Body of pancreas (tissue), 4 donors: Measurements from ENCODE around the gene GGA2.

ENCODE experiments used
- POLR2A ChIP-seq, 3 donors: fragments of 450-650 bp; IDR thresholded peaks; one replicate each; pipeline ENCODE4 v1.6.1; 2016; ENCODE audit warnings: antibody characterized with exemption in 3 of 3, mild to moderate bottlenecking in 2 of 3
- TF ChIP-seq, protein P1 (sequence below), 7 experiments: fragments of 450-650 bp in 4 of 7; fragments of 200-600 bp in 3 of 7; sonication (generic) in 3 of 7; IDR thresholded peaks; one replicate each; pipeline ENCODE4 v1.5.1; 2016 to 2019; ENCODE audit warnings: antibody characterized with exemption in 7 of 7

DNA sequence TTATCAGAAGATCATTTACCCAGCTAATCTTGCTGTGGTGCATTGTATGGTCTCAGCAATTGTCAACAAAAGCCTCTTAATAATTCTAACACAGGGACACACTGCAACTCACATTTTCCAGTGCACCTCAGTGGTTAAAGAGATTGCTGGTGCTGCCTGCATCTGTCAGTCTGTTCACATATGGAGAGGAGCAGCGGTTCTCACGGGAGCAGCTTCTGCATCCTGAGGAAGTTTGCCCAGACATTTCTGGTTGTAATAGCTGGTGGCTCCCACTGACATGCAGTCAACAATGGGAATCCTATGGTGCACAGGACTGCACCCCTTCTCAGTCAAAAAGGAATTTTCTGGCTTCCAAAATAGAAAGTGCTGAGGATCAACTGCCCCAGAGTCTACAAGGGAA lies 7.8 kb downstream of the GGA2 start:
- TF ChIP-seq, protein P1, sequence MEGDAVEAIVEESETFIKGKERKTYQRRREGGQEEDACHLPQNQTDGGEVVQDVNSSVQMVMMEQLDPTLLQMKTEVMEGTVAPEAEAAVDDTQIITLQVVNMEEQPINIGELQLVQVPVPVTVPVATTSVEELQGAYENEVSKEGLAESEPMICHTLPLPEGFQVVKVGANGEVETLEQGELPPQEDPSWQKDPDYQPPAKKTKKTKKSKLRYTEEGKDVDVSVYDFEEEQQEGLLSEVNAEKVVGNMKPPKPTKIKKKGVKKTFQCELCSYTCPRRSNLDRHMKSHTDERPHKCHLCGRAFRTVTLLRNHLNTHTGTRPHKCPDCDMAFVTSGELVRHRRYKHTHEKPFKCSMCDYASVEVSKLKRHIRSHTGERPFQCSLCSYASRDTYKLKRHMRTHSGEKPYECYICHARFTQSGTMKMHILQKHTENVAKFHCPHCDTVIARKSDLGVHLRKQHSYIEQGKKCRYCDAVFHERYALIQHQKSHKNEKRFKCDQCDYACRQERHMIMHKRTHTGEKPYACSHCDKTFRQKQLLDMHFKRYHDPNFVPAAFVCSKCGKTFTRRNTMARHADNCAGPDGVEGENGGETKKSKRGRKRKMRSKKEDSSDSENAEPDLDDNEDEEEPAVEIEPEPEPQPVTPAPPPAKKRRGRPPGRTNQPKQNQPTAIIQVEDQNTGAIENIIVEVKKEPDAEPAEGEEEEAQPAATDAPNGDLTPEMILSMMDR (IDR thresholded peaks at IDR 0.05) = no peak
- no peak for TF ChIP-seq POLR2A (IDR thresholded peaks at IDR 0.05)
